Liver (tissue), 9 donors: Measurements from ENCODE around the gene PSMD12. TPM values are rescaled to one million over a fixed set of nuclear protein-coding genes. Genes with fewer than 3 reads are reported as not detected.

ENCODE experiments used
- DNase-seq: peaks from one replicate; pipeline ENCODE4 v3.0.0-alpha.2; 2017; ENCODE audit warnings: low spot score
- H3K27ac ChIP-seq, 2 donors: one replicate each; pipeline ENCODE4 v1.7.0; 2013; ENCODE audit warnings: inconsistent platforms in 2 of 2, low read length in 2 of 2, control low read depth in 1 of 2, low read depth in 1 of 2, mild to moderate bottlenecking in 1 of 2
- H3K27me3 ChIP-seq, 4 donors: one replicate each; pipeline versions ENCODE4 v1.6.1 to v1.7.0; 2013; ENCODE audit warnings: low read length in 3 of 4, inconsistent platforms in 1 of 4, mild to moderate bottlenecking in 1 of 4, moderate library complexity in 1 of 4; ENCODE audit not compliant: control insufficient read depth in 4 of 4, insufficient read depth in 4 of 4
- H3K36me3 ChIP-seq, 4 donors: one replicate each; pipeline versions ENCODE4 v1.6.1 to v1.7.0; 2013; ENCODE audit warnings: low read length in 3 of 4, mild to moderate bottlenecking in 3 of 4, low read depth in 1 of 4, moderate library complexity in 1 of 4; ENCODE audit not compliant: control insufficient read depth in 4 of 4, insufficient read depth in 3 of 4
- H3K4me1 ChIP-seq, 4 donors: one replicate each; pipeline versions ENCODE4 v1.6.1 to v1.7.0; 2013; ENCODE audit warnings: low read length in 3 of 4, mild to moderate bottlenecking in 3 of 4, moderate library complexity in 1 of 4; ENCODE audit not compliant: control insufficient read depth in 4 of 4, insufficient read depth in 4 of 4
- H3K4me3 ChIP-seq, 3 donors: one replicate each; pipeline versions ENCODE4 v1.6.1 to v1.7.0; 2013; ENCODE audit warnings: low read length in 3 of 3, control low read depth in 1 of 3, low read depth in 1 of 3, mild to moderate bottlenecking in 1 of 3
- H3K9ac ChIP-seq, 2 donors: one replicate each; pipeline ENCODE4 v1.7.0; 2013; ENCODE audit warnings: low read length in 2 of 2, mild to moderate bottlenecking in 2 of 2, moderate library complexity in 2 of 2, control low read depth in 1 of 2, low read depth in 1 of 2
- H3K9me3 ChIP-seq, 4 donors: one replicate each; pipeline versions ENCODE4 v1.6.1 to v1.7.0; 2013; ENCODE audit warnings: low read length in 3 of 4; ENCODE audit not compliant: control insufficient read depth in 4 of 4
- ATF3 ChIP-seq: IDR thresholded peaks from 2 replicates; pipeline ENCODE4 v1.6.1; 2016; ENCODE audit warnings: antibody characterized with exemption
- FOXA1 ChIP-seq: IDR thresholded peaks from 2 replicates; pipeline ENCODE4 v1.6.1; 2016; ENCODE audit warnings: antibody characterized with exemption
- FOXA2 ChIP-seq: IDR thresholded peaks from 2 replicates; pipeline ENCODE4 v1.6.1; 2016; ENCODE audit warnings: antibody characterized with exemption
- GABPA ChIP-seq, 2 donors: IDR thresholded peaks in 1 of 2; conservative IDR thresholded peaks in 1 of 2; 2 replicates each; pipeline ENCODE4 v1.6.1; 2016; ENCODE audit warnings: antibody characterized with exemption in 2 of 2, mild to moderate bottlenecking in 1 of 2, moderate library complexity in 1 of 2
- HNF4G ChIP-seq: IDR thresholded peaks from 2 replicates; pipeline ENCODE4 v1.6.1; 2016; ENCODE audit warnings: antibody characterized with exemption
- JUND ChIP-seq, 2 donors: IDR thresholded peaks; 2 replicates each; pipeline ENCODE4 v1.6.1; 2016; ENCODE audit warnings: antibody characterized with exemption in 2 of 2
- NR2F2 ChIP-seq: IDR thresholded peaks from 2 replicates; pipeline ENCODE4 v1.6.1; 2016; ENCODE audit warnings: antibody characterized with exemption
- RAD21 ChIP-seq, 2 donors: IDR thresholded peaks; 2 replicates each; pipeline ENCODE4 v1.6.1; 2016; ENCODE audit warnings: antibody characterized with exemption in 2 of 2, mild to moderate bottlenecking in 2 of 2
- REST ChIP-seq: IDR thresholded peaks from 2 replicates; pipeline ENCODE4 v1.6.1; 2016; ENCODE audit warnings: antibody characterized with exemption, mild to moderate bottlenecking
- RXRA ChIP-seq, 2 donors: IDR thresholded peaks; 2 replicates each; pipeline ENCODE4 v1.6.1; 2017 to 2018; ENCODE audit warnings: antibody characterized with exemption in 2 of 2, mild to moderate bottlenecking in 1 of 2
- SP1 ChIP-seq: IDR thresholded peaks from 2 replicates; pipeline ENCODE4 v1.6.1; 2018; ENCODE audit warnings: antibody characterized with exemption, mild to moderate bottlenecking
- TAF1 ChIP-seq: conservative IDR thresholded peaks from 2 replicates; pipeline ENCODE4 v1.6.1; 2016; ENCODE audit warnings: antibody characterized with exemption, mild to moderate bottlenecking
- YY1 ChIP-seq: IDR thresholded peaks from 2 replicates; pipeline ENCODE4 v1.6.1; 2016; ENCODE audit warnings: antibody characterized with exemption, mild to moderate bottlenecking
- WGBS: extraction: QIAGEN DNeasy Blood & Tissue Kit; methylation state at CpG from one replicate; pipeline ENCODE4 v1.1.7; 2013; 5-methylcytosine and 5-hydroxymethylcytosine counted together
- polyA plus RNA-seq, 2 donors: library from polyadenylated mRNA; stranded (reverse) in 1 of 2; unstranded in 1 of 2; fragments of 200-250 nt in 1 of 2; fragments of >200 nt in 1 of 2; fragmentation: Nextera tagmentation in 1 of 2; extraction: Ambion mirVana in 1 of 2; gene quantifications; one replicate each; pipeline versions ENCODE4 v1.2.1 to v1.2.3, GENCODE V29; 2013 to 2015
- total RNA-seq, 2 donors: library from RNA; depleted of rRNA; stranded (reverse); fragments of >200 nt; gene quantifications; one replicate each; pipeline ENCODE4 v1.2.3, GENCODE V29; 2014
- TF ChIP-seq, protein P1 (sequence below): IDR thresholded peaks from 2 replicates; pipeline ENCODE4 v1.6.1; 2016; ENCODE audit warnings: antibody characterized with exemption
- TF ChIP-seq, protein P2 (sequence below): fragments of 150-350 bp; IDR thresholded peaks from 2 replicates; pipeline ENCODE4 v1.5.1; 2017; ENCODE audit warnings: improper control_type of control experiment, low read depth, low read length; ENCODE audit not compliant: missing input control
- donor health status: healthy.
- donor health status: healthy.
- donor health status: healthy.
- donor health status: healthy.
- donor health status: healthy.

Gene PSMD12
- total RNA-seq (10 to 100 TPM; 17.3 to 34.0 TPM), polyA plus RNA-seq (10 to 100 TPM; 20.8 to 30.5 TPM)

GRCh38 chr17:67366193-67367157, at the start of gene PSMD12:
PSMD12 (minus strand) TSS chr17:67366577; CDS start chr17:67366519, 58 bp downstream.
- Histone ChIP-seq H3K27ac (peak within 1 kb of the TSS; percentile 99 to 100), H3K9ac (peak within 1 kb of the TSS; percentile 97 to 98), H3K9me3 (no peaks in the 10 kb centered on the region), H3K27me3 (no peaks in the 10 kb centered on the region), H3K4me1 (peaks cover 0 to 46% (median 24%) of the 10 kb centered on the region in 4 donors), H3K36me3 (peaks cover 0 to 2% (median 0%) of the 10 kb centered on the region in 4 donors), H3K4me3 (peak within 1 kb of the TSS; percentile 89 to 100 (median 97))
- peak; percentile 98 for DNase-seq
- TF ChIP-seq JUND (IDR thresholded peaks at IDR 0.05) (peak in 1 of 2 donors; percentile 6), GABPA (IDR thresholded peaks at IDR 0.05 in 1 of 2, conservative IDR thresholded peaks at IDR 0.05 in 1 of 2) (peak in 1 of 2 donors; percentile 86), SP1 (peak; percentile 61), NR2F2 (no peak), REST (no peak), HNF4G (no peak), RAD21 (IDR thresholded peaks at IDR 0.05) (peak; percentile 21 to 39), FOXA1 (no peak), RXRA (IDR thresholded peaks at IDR 0.05) (no peak), FOXA2 (no peak), YY1 (peak; percentile 58), ATF3 (no peak), TAF1 (no peak)
- TF ChIP-seq, protein P1, sequence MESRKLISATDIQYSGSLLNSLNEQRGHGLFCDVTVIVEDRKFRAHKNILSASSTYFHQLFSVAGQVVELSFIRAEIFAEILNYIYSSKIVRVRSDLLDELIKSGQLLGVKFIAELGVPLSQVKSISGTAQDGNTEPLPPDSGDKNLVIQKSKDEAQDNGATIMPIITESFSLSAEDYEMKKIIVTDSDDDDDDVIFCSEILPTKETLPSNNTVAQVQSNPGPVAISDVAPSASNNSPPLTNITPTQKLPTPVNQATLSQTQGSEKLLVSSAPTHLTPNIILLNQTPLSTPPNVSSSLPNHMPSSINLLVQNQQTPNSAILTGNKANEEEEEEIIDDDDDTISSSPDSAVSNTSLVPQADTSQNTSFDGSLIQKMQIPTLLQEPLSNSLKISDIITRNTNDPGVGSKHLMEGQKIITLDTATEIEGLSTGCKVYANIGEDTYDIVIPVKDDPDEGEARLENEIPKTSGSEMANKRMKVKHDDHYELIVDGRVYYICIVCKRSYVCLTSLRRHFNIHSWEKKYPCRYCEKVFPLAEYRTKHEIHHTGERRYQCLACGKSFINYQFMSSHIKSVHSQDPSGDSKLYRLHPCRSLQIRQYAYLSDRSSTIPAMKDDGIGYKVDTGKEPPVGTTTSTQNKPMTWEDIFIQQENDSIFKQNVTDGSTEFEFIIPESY, result no peak
- TF ChIP-seq, protein P2, sequence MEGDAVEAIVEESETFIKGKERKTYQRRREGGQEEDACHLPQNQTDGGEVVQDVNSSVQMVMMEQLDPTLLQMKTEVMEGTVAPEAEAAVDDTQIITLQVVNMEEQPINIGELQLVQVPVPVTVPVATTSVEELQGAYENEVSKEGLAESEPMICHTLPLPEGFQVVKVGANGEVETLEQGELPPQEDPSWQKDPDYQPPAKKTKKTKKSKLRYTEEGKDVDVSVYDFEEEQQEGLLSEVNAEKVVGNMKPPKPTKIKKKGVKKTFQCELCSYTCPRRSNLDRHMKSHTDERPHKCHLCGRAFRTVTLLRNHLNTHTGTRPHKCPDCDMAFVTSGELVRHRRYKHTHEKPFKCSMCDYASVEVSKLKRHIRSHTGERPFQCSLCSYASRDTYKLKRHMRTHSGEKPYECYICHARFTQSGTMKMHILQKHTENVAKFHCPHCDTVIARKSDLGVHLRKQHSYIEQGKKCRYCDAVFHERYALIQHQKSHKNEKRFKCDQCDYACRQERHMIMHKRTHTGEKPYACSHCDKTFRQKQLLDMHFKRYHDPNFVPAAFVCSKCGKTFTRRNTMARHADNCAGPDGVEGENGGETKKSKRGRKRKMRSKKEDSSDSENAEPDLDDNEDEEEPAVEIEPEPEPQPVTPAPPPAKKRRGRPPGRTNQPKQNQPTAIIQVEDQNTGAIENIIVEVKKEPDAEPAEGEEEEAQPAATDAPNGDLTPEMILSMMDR, result peak; percentile 5
- 1% methylated on average over 55 of the region's 55 CpGs for WGBS
